HepG2 (cell line): ENCODE data around the gene WNK4. TPM values are rescaled to one million over a fixed set of nuclear protein-coding genes. Genes with fewer than 3 reads are reported as not detected.

ENCODE experiments used
- MBD4 ChIP-seq: IDR thresholded peaks from 2 replicates; pipeline ENCODE4 v1.6.1; 2012; ENCODE audit warnings: low read length, inconsistent platforms, borderline replicate concordance
- MED1 ChIP-seq: sonication (generic); formaldehyde crosslinking; IDR thresholded peaks from 2 replicates; pipeline ENCODE4 v1.4.0; 2020; ENCODE audit warnings: missing genetic modification reagents
- NKX3-1 ChIP-seq: sonication (generic); formaldehyde crosslinking; IDR thresholded peaks from 2 replicates; pipeline ENCODE4 v1.5.0; 2020; ENCODE audit warnings: missing genetic modification reagents
- RCOR2 ChIP-seq: IDR thresholded peaks from 2 replicates; pipeline ENCODE4 v1.6.1; 2016; ENCODE audit warnings: missing biosample characterization, missing genetic modification reagents
- RFX3 ChIP-seq: IDR thresholded peaks from 2 replicates; pipeline ENCODE4 v1.6.1; 2016; ENCODE audit warnings: missing biosample characterization, missing genetic modification reagents
- ZBTB46 ChIP-seq: sonication (generic); formaldehyde crosslinking; IDR thresholded peaks from 2 replicates; pipeline ENCODE4 v1.4.0; 2020; ENCODE audit warnings: mild to moderate bottlenecking, missing genetic modification reagents, borderline replicate concordance
- ZFP41 ChIP-seq: sonication (generic); formaldehyde crosslinking; IDR thresholded peaks from 2 replicates; pipeline ENCODE4 v1.4.0; 2020; ENCODE audit warnings: mild to moderate bottlenecking, missing genetic modification reagents, borderline replicate concordance
- polyA plus RNA-seq, 8 experiments: library from polyadenylated mRNA; depleted of rRNA in 3 of 8; stranded (reverse) in 7 of 8; unstranded in 1 of 8; fragments of >200 nt; fragmentation: Illumina TruSeq in 4 of 8; extraction: Trizol in 4 of 8; gene quantifications; 2 replicates each; pipeline versions ENCODE4 v1.2.1 to v1.2.3, GENCODE V29; 2011 to 2016; ENCODE audit warnings: low read depth in 4 of 8, missing spikeins in 1 of 8, mixed read lengths in 1 of 8; ENCODE audit not compliant: insufficient read depth in 1 of 8
- total RNA-seq, 5 experiments: library from RNA; depleted of rRNA; stranded (reverse); fragments of >200 nt; fragmentation: Illumina TruSeq; extraction: Trizol; gene quantifications; 2 replicates each; pipeline ENCODE4 v1.2.3, GENCODE V29; 2016; ENCODE audit warnings: low read depth in 1 of 5
- TF ChIP-seq, protein P1 (sequence below): sonication (generic); formaldehyde crosslinking; IDR thresholded peaks from 2 replicates; pipeline ENCODE4 v1.4.0; 2020; ENCODE audit warnings: missing genetic modification reagents
- TF ChIP-seq, protein P2 (sequence below): sonication (generic); formaldehyde crosslinking; IDR thresholded peaks from 2 replicates; pipeline ENCODE4 v1.4.0; 2020; ENCODE audit warnings: missing genetic modification reagents, mild to moderate bottlenecking, borderline replicate concordance
- TF ChIP-seq, protein P3 (sequence below): sonication (generic); formaldehyde crosslinking; IDR thresholded peaks from 2 replicates; pipeline ENCODE4 v1.4.0; 2020; ENCODE audit warnings: mild to moderate bottlenecking, missing genetic modification reagents

Gene WNK4
- total and polyA plus RNA-seq, 2 of the 13 experiments (the other 11 are each of a cell fraction or from before 2014, with no cell fraction given): 2.7 to 13.7 TPM

DNA sequence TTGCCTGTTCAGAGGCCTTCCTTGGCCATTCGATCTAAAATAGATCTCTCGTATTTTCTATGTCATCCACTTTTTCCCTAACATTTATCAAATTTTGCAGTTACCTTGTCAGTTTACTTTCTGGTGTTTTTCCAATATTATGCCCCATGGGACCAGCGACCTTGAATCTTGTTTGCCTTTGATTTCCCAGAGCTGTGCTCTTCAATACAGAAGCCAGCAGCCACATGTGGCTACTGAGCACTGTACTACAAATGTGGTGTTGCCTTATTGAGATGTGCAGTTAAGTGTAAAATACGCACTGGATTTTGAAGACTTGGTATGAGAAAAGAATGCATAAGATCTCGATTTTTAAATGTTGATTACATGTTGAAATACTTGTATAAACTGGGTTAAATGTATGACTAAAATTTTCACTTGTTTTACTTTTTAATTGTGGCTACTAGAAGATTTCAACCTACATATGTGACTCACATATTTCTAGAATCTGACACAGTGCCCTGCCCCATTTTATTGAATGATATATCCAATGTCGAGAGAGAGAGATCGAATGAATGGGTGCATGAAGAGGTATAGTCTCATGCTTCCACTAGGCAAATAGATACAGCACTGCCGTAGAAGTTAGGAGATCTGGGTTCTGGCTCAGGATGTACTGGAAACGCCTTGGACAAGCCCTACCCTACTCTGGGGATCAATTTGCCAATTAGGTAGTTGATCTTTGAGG lies 52.0 kb downstream of the WNK4 start (continued):
- TF ChIP-seq MBD4: peak; percentile 90; the same call in 1 of the 2 replicates
- TF ChIP-seq RFX3 (CRISPR knock-in tag): no peak
- no peak for TF ChIP-seq RCOR2 (CRISPR knock-in tag)
- TF ChIP-seq MED1 (CRISPR knock-in tag): peak; percentile 70
- TF ChIP-seq, protein P1, sequence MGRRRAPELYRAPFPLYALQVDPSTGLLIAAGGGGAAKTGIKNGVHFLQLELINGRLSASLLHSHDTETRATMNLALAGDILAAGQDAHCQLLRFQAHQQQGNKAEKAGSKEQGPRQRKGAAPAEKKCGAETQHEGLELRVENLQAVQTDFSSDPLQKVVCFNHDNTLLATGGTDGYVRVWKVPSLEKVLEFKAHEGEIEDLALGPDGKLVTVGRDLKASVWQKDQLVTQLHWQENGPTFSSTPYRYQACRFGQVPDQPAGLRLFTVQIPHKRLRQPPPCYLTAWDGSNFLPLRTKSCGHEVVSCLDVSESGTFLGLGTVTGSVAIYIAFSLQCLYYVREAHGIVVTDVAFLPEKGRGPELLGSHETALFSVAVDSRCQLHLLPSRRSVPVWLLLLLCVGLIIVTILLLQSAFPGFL (CRISPR knock-in tag): no peak
- no peak for TF ChIP-seq ZBTB46 (CRISPR knock-in tag)
- TF ChIP-seq, protein P2, sequence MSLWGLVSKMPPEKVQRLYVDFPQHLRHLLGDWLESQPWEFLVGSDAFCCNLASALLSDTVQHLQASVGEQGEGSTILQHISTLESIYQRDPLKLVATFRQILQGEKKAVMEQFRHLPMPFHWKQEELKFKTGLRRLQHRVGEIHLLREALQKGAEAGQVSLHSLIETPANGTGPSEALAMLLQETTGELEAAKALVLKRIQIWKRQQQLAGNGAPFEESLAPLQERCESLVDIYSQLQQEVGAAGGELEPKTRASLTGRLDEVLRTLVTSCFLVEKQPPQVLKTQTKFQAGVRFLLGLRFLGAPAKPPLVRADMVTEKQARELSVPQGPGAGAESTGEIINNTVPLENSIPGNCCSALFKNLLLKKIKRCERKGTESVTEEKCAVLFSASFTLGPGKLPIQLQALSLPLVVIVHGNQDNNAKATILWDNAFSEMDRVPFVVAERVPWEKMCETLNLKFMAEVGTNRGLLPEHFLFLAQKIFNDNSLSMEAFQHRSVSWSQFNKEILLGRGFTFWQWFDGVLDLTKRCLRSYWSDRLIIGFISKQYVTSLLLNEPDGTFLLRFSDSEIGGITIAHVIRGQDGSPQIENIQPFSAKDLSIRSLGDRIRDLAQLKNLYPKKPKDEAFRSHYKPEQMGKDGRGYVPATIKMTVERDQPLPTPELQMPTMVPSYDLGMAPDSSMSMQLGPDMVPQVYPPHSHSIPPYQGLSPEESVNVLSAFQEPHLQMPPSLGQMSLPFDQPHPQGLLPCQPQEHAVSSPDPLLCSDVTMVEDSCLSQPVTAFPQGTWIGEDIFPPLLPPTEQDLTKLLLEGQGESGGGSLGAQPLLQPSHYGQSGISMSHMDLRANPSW: 0 out of 2 replicates have a peak, but pooled peaks have one; percentile 77
- no peak for TF ChIP-seq ZFP41 (CRISPR knock-in tag)
- TF ChIP-seq, protein P3, sequence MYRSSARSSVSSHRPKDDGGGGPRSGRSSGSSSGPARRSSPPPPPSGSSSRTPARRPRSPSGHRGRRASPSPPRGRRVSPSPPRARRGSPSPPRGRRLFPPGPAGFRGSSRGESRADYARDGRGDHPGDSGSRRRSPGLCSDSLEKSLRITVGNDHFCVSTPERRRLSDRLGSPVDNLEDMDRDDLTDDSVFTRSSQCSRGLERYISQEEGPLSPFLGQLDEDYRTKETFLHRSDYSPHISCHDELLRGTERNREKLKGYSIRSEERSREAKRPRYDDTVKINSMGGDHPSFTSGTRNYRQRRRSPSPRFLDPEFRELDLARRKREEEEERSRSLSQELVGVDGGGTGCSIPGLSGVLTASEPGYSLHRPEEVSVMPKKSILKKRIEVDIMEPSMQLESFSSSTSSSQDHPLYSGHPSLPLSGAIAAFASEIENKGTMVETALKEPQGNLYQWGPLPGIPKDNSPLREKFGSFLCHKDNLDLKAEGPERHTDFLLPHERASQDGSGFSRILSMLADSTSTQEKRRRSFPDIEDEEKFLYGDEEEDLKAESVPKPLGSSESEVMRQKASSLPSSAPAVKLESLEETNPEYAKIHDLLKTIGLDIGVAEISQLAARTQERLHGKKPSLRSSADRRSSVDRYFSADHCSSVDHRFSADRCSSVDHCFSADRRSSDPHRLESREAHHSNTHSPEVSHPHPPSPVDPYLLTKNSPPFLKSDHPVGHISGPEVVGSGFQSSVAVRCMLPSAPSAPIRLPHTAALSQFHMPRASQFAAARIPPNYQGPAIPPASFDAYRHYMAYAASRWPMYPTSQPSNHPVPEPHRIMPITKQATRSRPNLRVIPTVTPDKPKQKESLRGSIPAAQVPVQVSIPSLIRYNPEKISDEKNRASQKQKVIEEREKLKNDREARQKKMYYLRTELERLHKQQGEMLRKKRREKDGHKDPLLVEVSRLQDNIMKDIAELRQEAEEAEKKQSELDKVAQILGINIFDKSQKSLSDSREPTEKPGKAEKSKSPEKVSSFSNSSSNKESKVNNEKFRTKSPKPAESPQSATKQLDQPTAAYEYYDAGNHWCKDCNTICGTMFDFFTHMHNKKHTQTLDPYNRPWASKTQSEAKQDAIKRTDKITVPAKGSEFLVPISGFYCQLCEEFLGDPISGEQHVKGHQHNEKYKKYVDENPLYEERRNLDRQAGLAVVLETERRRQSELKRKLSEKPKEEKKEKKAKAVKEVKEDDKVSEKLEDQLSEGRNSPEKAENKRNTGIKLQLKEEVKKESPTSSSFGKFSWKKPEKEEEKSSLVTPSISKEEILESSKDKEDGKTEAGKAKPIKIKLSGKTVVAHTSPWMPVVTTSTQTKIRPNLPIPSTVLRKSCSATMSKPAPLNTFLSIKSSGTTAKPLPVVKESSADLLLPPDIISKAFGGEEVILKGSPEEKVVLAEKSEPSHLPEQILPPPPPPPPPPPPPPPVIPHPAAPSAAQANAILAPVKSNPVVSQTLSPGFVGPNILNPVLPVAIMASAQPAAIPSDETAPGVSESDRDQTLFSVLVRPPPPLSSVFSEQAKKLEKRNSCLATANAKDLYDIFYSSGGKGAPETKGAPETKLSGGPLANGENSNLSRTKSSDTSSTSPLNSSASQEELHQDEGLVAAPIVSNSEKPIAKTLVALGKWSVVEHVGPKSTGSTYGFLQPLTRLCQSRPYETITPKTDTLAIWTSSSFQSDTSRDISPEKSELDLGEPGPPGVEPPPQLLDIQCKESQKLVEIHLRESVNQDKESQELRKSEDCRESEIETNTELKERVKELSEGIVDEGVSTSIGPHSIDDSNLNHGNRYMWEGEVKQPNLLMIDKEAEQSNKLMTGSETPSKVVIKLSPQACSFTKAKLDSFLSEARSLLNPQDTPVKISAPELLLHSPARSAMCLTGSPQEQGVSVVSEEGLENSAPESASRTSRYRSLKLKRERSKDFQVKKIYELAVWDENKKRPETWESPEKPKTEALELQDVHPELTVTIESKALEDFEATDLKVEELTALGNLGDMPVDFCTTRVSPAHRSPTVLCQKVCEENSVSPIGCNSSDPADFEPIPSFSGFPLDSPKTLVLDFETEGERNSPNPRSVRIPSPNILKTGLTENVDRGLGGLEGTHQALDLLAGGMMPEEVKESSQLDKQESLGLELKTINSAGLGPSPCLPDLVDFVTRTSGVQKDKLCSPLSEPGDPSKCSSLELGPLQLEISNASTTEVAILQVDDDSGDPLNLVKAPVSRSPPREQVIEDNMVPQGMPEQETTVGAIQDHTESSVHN: no peak
- TF ChIP-seq NKX3-1 (CRISPR knock-in tag): 0 out of 2 replicates have a peak, but pooled peaks have one; percentile 63
